Glutamatergic neuron (in vitro differentiated cells): ENCODE measurements around the gene HOXD3. TPM values are rescaled to one million over a fixed set of nuclear protein-coding genes. Genes with fewer than 3 reads are reported as not detected.

Experiments used
- DNase-seq: peaks from one replicate; pipeline ENCODE4 v3.0.0; 2022
- H3K27ac Mint-ChIP-seq: one replicate; pipeline ENCODE4 v1.8.0; 2020; ENCODE audit warnings: mild to moderate bottlenecking, mixed read lengths, inconsistent platforms; ENCODE audit not compliant: unreplicated experiment
- H3K27me3 Mint-ChIP-seq: one replicate; pipeline ENCODE4 v1.8.0; 2020; ENCODE audit warnings: mild to moderate bottlenecking, moderate library complexity, mixed read lengths, inconsistent platforms; ENCODE audit not compliant: unreplicated experiment
- H3K36me3 Mint-ChIP-seq: one replicate; pipeline ENCODE4 v1.8.0; 2020; ENCODE audit warnings: mild to moderate bottlenecking, mixed read lengths, inconsistent platforms; ENCODE audit not compliant: unreplicated experiment
- H3K4me1 Mint-ChIP-seq: one replicate; pipeline ENCODE4 v1.8.0; 2020; ENCODE audit warnings: mild to moderate bottlenecking, low read depth, mixed read lengths, inconsistent platforms; ENCODE audit not compliant: unreplicated experiment
- H3K4me3 Mint-ChIP-seq: one replicate; pipeline ENCODE4 v1.8.0; 2020; ENCODE audit warnings: mild to moderate bottlenecking, mixed read lengths, inconsistent platforms; ENCODE audit not compliant: unreplicated experiment
- H3K9me3 Mint-ChIP-seq: one replicate; pipeline ENCODE4 v1.8.0; 2020; ENCODE audit warnings: mild to moderate bottlenecking, moderate library complexity, mixed read lengths, inconsistent platforms; ENCODE audit not compliant: unreplicated experiment
- CTCF ChIP-seq: fragments of 200-600 bp; sonication (generic); IDR thresholded peaks from one replicate; pipeline ENCODE4 v1.5.0; 2021; ENCODE audit not compliant: partially characterized antibody, unreplicated experiment
- total RNA-seq: library from RNA; stranded (reverse); fragmentation: NEBNext Ultra II Directional; extraction: Animal tissue kit (Norgen Biotek cat#: 25700); gene quantifications from one replicate; pipeline ENCODE4 v1.2.1, GENCODE V29; 2021; ENCODE audit not compliant: unreplicated experiment

The HOXD3 gene
- total RNA-seq, 1 donor from 2014 or later: not detected

- H3K4me1 Mint-ChIP-seq: peaks cover 3% of the 10 kb centered on the region
- H3K4me3 Mint-ChIP-seq: no peak overlapping the region
- H3K9me3 Mint-ChIP-seq: peaks cover 8% of the 10 kb centered on the region
- peaks cover 4% of the 10 kb centered on the region for H3K36me3 Mint-ChIP-seq
- no peak overlapping the region for H3K27ac Mint-ChIP-seq
- H3K27me3 Mint-ChIP-seq: peaks cover 41% of the 10 kb centered on the region
- no peak for DNase-seq
- no peak for TF ChIP-seq CTCF
These were observed 46.4 kb upstream of the HOXD3 start for GRCh38 chr2:176110415-176111308.

GRCh38 chr2:176111309-176111663 lies 45.8 kb upstream of the HOXD3 start:
- Mint-ChIP-seq H3K4me1 (peaks cover 1% of the 10 kb centered on the region), H3K27me3 (peaks cover 40% of the 10 kb centered on the region), H3K27ac (no peak overlapping the region), H3K9me3 (peaks cover 6% of the 10 kb centered on the region), H3K36me3 (peaks cover 4% of the 10 kb centered on the region), H3K4me3 (no peak overlapping the region)
- peak; percentile 81 for DNase-seq
- TF ChIP-seq CTCF: peak; percentile 54

GRCh38 chr2:176111846-176112374 lies 45.2 kb upstream of the HOXD3 start:
- no peak for TF ChIP-seq CTCF
- Mint-ChIP-seq H3K27me3 (peaks cover 44% of the 10 kb centered on the region), H3K9me3 (peaks cover 6% of the 10 kb centered on the region), H3K36me3 (peaks cover 7% of the 10 kb centered on the region), H3K27ac (no peak overlapping the region), H3K4me1 (no peaks in the 10 kb centered on the region), H3K4me3 (no peak overlapping the region)
- DNase-seq: no peak

GRCh38 chr2:176112375-176113302 lies 44.5 kb upstream of the HOXD3 start:
- TF ChIP-seq CTCF: no peak
- Mint-ChIP-seq H3K4me3 (no peak overlapping the region), H3K27me3 (peaks cover 45% of the 10 kb centered on the region), H3K4me1 (no peaks in the 10 kb centered on the region), H3K9me3 (peaks cover 8% of the 10 kb centered on the region), H3K36me3 (peaks cover 11% of the 10 kb centered on the region), H3K27ac (no peak overlapping the region)
- DNase-seq: no peak
